GM12873 (cell line): ENCODE measurements around the gene SOX6.

Experiments used
- TF ChIP-seq, protein P1 (sequence below): IDR thresholded peaks from 2 replicates; pipeline ENCODE4 v1.5.1; 2012; ENCODE audit warnings: low read depth, mild to moderate bottlenecking, moderate library complexity, low read length, control low read depth; ENCODE audit not compliant: insufficient read depth; ENCODE audit errors: missing control alignments

SOX6 gene

DNA sequence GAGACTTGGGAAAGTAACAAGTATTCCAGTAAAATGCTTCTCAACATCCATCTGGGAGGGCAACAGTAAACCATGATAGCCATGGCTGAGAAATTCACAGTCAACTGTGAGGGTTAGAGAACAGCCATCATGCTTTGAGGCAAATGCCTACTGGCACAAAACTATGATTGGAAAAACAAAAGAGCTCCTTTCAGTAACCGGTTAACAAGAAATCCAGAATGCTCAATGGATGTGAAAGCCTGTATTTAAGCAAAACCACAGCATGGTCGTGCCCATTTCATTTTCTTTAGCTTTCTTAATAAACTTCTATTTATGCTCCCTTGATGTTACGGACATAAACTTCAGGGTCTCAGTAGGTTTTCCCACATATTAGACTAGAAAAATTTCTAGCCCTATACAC lies 139.5 kb downstream of the SOX6 start:
- TF ChIP-seq, protein P1, sequence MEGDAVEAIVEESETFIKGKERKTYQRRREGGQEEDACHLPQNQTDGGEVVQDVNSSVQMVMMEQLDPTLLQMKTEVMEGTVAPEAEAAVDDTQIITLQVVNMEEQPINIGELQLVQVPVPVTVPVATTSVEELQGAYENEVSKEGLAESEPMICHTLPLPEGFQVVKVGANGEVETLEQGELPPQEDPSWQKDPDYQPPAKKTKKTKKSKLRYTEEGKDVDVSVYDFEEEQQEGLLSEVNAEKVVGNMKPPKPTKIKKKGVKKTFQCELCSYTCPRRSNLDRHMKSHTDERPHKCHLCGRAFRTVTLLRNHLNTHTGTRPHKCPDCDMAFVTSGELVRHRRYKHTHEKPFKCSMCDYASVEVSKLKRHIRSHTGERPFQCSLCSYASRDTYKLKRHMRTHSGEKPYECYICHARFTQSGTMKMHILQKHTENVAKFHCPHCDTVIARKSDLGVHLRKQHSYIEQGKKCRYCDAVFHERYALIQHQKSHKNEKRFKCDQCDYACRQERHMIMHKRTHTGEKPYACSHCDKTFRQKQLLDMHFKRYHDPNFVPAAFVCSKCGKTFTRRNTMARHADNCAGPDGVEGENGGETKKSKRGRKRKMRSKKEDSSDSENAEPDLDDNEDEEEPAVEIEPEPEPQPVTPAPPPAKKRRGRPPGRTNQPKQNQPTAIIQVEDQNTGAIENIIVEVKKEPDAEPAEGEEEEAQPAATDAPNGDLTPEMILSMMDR, result no peak

DNA sequence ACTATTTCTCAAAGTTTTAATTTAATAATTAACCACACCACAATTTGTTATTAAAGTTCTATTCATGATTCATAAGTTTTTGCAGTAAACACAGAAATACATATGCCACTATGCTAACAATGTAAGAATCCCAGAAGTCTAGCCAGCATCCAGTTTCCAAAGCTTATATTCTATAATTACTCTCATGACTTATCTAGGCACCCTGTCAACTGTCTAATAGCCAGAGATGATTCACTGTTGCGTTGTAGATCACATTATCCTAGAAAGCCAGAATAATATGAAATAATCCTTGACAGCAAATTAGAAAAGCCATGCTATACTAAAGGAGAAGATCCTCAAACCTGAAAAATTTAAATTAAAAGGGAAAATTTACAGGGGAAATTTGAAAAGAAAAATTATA lies 141.0 kb downstream of the SOX6 start:
- TF ChIP-seq, protein P1, result no peak

DNA sequence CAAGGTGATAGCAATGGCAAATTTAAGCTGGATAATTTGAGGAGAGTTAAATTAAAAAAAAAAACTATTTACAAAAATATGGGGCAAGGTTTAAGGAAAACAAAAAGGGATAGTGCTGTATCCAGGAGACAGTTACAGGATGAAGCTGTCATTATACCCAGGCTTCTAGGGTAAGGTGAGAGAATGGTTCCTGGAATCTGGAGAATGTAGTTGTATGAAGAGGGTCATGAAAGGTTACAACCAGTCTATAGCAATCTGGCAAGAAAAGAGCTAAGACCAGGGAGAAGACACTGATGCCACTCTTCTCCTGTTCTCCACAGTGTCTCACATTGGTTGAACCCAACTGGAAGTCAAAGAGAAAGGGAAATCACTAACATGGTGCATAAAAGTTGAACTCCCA lies 144.9 kb downstream of the SOX6 start:
- TF ChIP-seq, protein P1, result no peak

- TF ChIP-seq, protein P1, result no peak
Measured at GRCh38 chr11:16204261-16204660, 152.1 kb downstream of the SOX6 start.

DNA sequence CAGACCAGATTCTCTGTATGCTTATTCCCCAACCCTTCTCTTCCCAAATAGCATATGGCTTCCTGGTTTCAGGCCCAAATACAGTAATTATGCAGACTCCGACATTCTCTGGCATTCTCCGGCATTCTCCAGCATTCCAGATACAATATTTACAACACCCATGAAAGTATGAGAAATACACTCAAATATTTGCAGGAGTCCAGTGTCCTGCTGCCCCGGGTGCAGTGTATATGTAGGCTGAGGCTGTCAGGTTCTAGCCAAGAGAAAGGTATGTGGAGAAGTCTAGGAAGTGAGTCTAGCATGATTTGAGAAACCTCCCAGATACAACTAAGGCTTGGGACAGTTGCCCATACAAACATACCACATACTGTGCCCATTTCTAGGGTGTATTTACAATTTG lies 160.7 kb downstream of the SOX6 start:
- TF ChIP-seq, protein P1, result no peak

- TF ChIP-seq, protein P1, result no peak
Measured at GRCh38 chr11:16194566-16194965, 161.8 kb downstream of the SOX6 start.

DNA sequence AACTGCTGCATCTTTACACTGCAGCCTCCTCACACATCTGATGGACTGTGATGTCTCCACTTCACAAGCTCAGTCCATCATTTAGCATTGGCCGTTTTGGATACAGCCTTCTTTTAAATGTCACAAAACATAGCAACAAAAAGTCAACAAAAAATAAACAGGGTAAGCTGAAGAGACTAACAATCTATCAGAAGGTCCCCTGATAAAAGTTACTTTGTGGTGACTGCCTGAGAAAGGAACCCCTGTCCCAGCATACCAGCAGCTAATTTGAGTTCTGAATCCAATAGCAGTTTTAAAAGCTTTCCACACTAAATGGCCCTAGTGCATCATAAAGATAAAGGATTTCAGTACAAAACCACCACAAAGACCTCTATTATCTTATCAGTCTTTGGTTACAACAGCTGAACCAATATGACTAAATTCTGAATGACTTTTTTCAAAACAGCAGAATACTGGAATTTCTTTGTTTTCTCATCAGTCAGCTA lies 162.4 kb downstream of the SOX6 start:
- TF ChIP-seq, protein P1, result no peak
